GM23338 (cell line): ENCODE results near the gene SUPT6H. TPM values are rescaled to one million over a fixed set of nuclear protein-coding genes. Genes with fewer than 3 reads are reported as not detected.
A peak's percentile ranks its signal among the peaks of the same experiment; 100 is the strongest.

Source experiments
- ATAC-seq: fragments of 200-7000 bp; cut with Tn5 transposase; 3 replicates; pipeline ENCODE4 v1.9.1; 2020
- DNase-seq: peaks from one replicate; pipeline ENCODE4 v3.0.0-alpha.2; 2015; ENCODE audit warnings: low spot score
- H2AFZ ChIP-seq: fragments of 200-600 bp; sonication (generic); 2 replicates; pipeline ENCODE4 v1.8.0; 2016; ENCODE audit warnings: antibody characterized with exemption, mild to moderate bottlenecking, moderate library complexity
- H3F3A ChIP-seq: fragments of 200-600 bp; sonication (generic); replicated peaks from 2 replicates; pipeline ENCODE4 v1.8.0; 2017; ENCODE audit warnings: antibody characterized with exemption, mixed run types, low read depth
- H3K27ac ChIP-seq: fragments of 200-600 bp; sonication (generic); 2 replicates; pipeline ENCODE4 v1.6.1; 2016; ENCODE audit warnings: low read depth
- H3K27me3 ChIP-seq: fragments of 200-600 bp; sonication (generic); 2 replicates; pipeline ENCODE4 v1.8.0; 2016; ENCODE audit warnings: mild to moderate bottlenecking, mixed run types, moderate library complexity; ENCODE audit not compliant: insufficient read depth
- H3K36me3 ChIP-seq: fragments of 200-600 bp; sonication (generic); 2 replicates; pipeline ENCODE4 v1.8.0; 2016; ENCODE audit warnings: mild to moderate bottlenecking; ENCODE audit not compliant: insufficient read depth
- H3K4me1 ChIP-seq: fragments of 200-600 bp; sonication (generic); 2 replicates; pipeline ENCODE4 v1.8.0; 2016; ENCODE audit warnings: mild to moderate bottlenecking, moderate library complexity; ENCODE audit not compliant: insufficient read depth
- H3K4me2 ChIP-seq: fragments of 200-600 bp; sonication (generic); 2 replicates; pipeline ENCODE4 v1.7.1; 2017; ENCODE audit warnings: mixed run types
- H3K4me3 ChIP-seq: fragments of 200-600 bp; sonication (generic); 2 replicates; pipeline ENCODE4 v1.6.1; 2016; ENCODE audit warnings: mixed run types
- H3K79me2 ChIP-seq: fragments of 200-600 bp; sonication (generic); replicated peaks from 2 replicates; pipeline ENCODE4 v1.8.0; 2017; ENCODE audit warnings: mild to moderate bottlenecking; ENCODE audit not compliant: insufficient read depth
- H3K9me2 ChIP-seq: fragments of 200-600 bp; sonication (generic); 2 replicates; pipeline ENCODE4 v1.8.0; 2017; ENCODE audit not compliant: insufficient read depth
- H4K20me1 ChIP-seq: fragments of 200-600 bp; sonication (generic); replicated peaks from 2 replicates; pipeline ENCODE4 v1.8.0; 2017; ENCODE audit warnings: mild to moderate bottlenecking; ENCODE audit not compliant: insufficient read depth
- H3K27ac Mint-ChIP-seq: 2 replicates; pipeline ENCODE4 v1.8.0; 2020; ENCODE audit warnings: inconsistent platforms, mild to moderate bottlenecking, moderate library complexity, mixed read lengths
- H3K27me3 Mint-ChIP-seq: 3 replicates; pipeline ENCODE4 v1.8.0; 2022; ENCODE audit warnings: low read depth, mild to moderate bottlenecking, moderate library complexity, mixed read lengths, inconsistent platforms; ENCODE audit not compliant: insufficient read depth, poor library complexity
- H3K36me3 Mint-ChIP-seq: 3 replicates; pipeline ENCODE4 v1.8.0; 2021; ENCODE audit warnings: low read depth, mild to moderate bottlenecking, inconsistent platforms, moderate library complexity, mixed read lengths
- H3K4me1 Mint-ChIP-seq: 3 replicates; pipeline ENCODE4 v1.8.0; 2020; ENCODE audit warnings: mild to moderate bottlenecking, inconsistent platforms, mixed read lengths
- H3K4me3 Mint-ChIP-seq: 3 replicates; pipeline ENCODE4 v1.8.0; 2021; ENCODE audit warnings: moderate library complexity, mild to moderate bottlenecking, inconsistent platforms, mixed read lengths
- H3K9me3 Mint-ChIP-seq: 3 replicates; pipeline ENCODE4 v1.8.0; 2020; ENCODE audit warnings: moderate library complexity, mild to moderate bottlenecking, inconsistent platforms, mixed read lengths
- CREB1 ChIP-seq: fragments of 250-450 bp; sonication (Bioruptor Pico); IDR thresholded peaks from 2 replicates; pipeline ENCODE4 v1.5.0; 2020; ENCODE audit warnings: low read depth, mild to moderate bottlenecking, moderate library complexity
- EZH2 ChIP-seq: fragments of 200-600 bp; sonication (generic); IDR thresholded peaks from one replicate; pipeline ENCODE4 v1.8.0; 2017; ENCODE audit warnings: antibody characterized with exemption, mild to moderate bottlenecking, low read depth; ENCODE audit not compliant: unreplicated experiment
- EZH2phosphoT487 ChIP-seq: fragments of 200-600 bp; sonication (generic); IDR thresholded peaks from one replicate; pipeline ENCODE4 v1.8.1; 2018; ENCODE audit warnings: antibody characterized with exemption; ENCODE audit not compliant: unreplicated experiment
- JUNB ChIP-seq: IDR thresholded peaks from one replicate; pipeline ENCODE4 v1.6.1; 2016; ENCODE audit warnings: antibody characterized with exemption; ENCODE audit not compliant: unreplicated experiment
- NANOG ChIP-seq: IDR thresholded peaks from 2 replicates; pipeline ENCODE4 v1.6.1; 2016; ENCODE audit warnings: antibody characterized with exemption, borderline replicate concordance
- POLR2AphosphoS5 ChIP-seq: IDR thresholded peaks from 2 replicates; pipeline ENCODE4 v1.6.1; 2016; ENCODE audit warnings: antibody characterized with exemption, low read depth
- STAT1 ChIP-seq: IDR thresholded peaks from one replicate; pipeline ENCODE4 v1.6.1; 2016; ENCODE audit warnings: antibody characterized with exemption; ENCODE audit not compliant: unreplicated experiment
- ZNF114 ChIP-seq: fragments of 250-450 bp; sonication (Bioruptor Pico); IDR thresholded peaks from 2 replicates; pipeline ENCODE4 v1.5.0; 2020; ENCODE audit warnings: mild to moderate bottlenecking, moderate library complexity
- ZNF331 ChIP-seq: fragments of 250-450 bp; sonication (Bioruptor Pico); IDR thresholded peaks from 2 replicates; pipeline ENCODE4 v1.5.0; 2020; ENCODE audit warnings: low read depth, mild to moderate bottlenecking, moderate library complexity
- long read RNA-seq: library from polyadenylated mRNA; unstranded; transcript quantifications from one replicate; pipeline ENCODE4 v2.0.0, GENCODE V29; 2020; ENCODE audit not compliant: unreplicated experiment
- polyA plus RNA-seq: library from polyadenylated mRNA; unstranded; fragments of >200 nt; fragmentation: Nextera tagmentation; extraction: Ambion mirVana; gene quantifications from 2 replicates; pipeline ENCODE4 v1.2.1, GENCODE V29; 2016
- total RNA-seq: library from RNA; depleted of rRNA; stranded (reverse); fragments of >200 nt; shearing (Covaris generic); gene quantifications from 2 replicates; pipeline ENCODE4 v1.2.3, GENCODE V29; 2014; rRNA removed
- TF ChIP-seq, protein P1 (sequence below): fragments of 250-450 bp; sonication (Bioruptor Pico); IDR thresholded peaks from 2 replicates; pipeline ENCODE4 v1.5.0; 2020; ENCODE audit warnings: mild to moderate bottlenecking, moderate library complexity
- TF ChIP-seq, protein P2 (sequence below): IDR thresholded peaks from one replicate; pipeline ENCODE4 v1.6.1; 2018; ENCODE audit warnings: antibody characterized with exemption; ENCODE audit not compliant: unreplicated experiment
- TF ChIP-seq, protein P3 (sequence below), 2 experiments: fragments of 200-600 bp in 1 of 2; sonication (generic) in 1 of 2; conservative IDR thresholded peaks; 2 replicates each; pipeline versions ENCODE4 v1.5.1 to v1.6.1; 2016 to 2017; ENCODE audit warnings: antibody characterized with exemption in 2 of 2, low read depth in 2 of 2, mild to moderate bottlenecking in 2 of 2, moderate library complexity in 1 of 2
- TF ChIP-seq, protein P4 (sequence below): IDR thresholded peaks from 2 replicates; pipeline ENCODE4 v1.6.1; 2016; ENCODE audit warnings: antibody characterized with exemption

SUPT6H gene
- total RNA-seq (47.1 and 70.7 TPM in 2 replicates), polyA plus RNA-seq (17.8 and 22.2 TPM in 2 replicates)
- long read RNA-seq, partial matches to known transcripts: 6 of 10 reads
- long read RNA-seq, other reads (novel, unspliced or antisense): 4 of 10 reads

DNA sequence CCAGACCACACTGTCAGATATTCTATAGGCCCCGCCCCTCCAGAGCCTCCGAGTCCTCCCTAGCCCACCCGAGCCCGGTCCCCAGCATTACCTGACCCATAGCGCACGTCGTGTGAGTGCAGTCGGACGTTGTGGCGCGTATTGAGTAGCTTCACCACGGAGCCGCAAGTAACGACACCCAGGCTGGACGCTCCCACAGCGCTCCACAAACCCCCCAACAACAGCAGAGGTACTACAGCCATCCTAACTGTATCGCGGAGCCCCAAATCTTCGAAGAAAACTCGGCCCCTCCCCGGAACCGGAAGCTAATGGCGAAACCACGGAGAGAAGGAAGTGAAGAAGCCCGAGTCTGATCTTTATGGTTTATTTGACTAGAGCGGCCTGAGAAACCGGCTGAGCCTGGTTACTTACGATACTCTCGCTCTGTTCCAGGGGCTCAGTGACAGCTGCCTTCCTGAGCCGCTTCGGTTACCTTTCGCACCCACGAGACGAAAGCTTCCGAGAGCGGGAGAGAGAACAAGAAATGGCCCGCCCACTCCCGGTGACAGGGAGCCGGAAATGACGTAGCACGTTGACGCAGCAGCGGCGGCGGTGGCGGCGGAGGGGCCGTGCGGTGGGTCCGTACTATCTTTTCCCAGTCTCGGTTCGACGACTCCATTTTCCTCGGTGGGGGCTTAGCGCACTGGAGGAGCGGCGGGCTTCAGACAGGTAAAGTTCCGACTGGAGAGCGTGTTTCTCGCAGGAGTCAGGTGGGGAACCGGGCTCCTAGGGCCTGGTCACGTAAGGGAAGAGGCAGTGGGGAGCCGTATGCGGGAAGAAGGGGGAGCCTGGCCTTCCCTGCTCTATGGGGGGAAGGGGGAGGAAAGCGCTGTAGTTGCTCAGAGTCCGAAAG is at the start of gene SUPT6H, which contains the start of gene SDF2:
TSS of gene SUPT6H (plus strand) at position 571 of the 892 bp plus-strand sequence. CDS start 11,197 bp downstream, outside the sequence.
TSS of gene SDF2 (minus strand) at position 272 of the 892 bp plus-strand sequence. CDS start at position 242, 30 bp downstream.
- Histone ChIP-seq H3K27ac (peak within 1 kb of the TSS; percentile 97), H3F3A (peaks cover 8% of the 10 kb centered on the region), H3K4me1 (peaks cover 9% of the 10 kb centered on the region), H3K36me3 (peaks cover 19% of the 10 kb centered on the region), H3K27me3 (no peaks in the 10 kb centered on the region), H4K20me1 (peaks cover 20% of the 10 kb centered on the region), H3K79me2 (peaks cover 78% of the 10 kb centered on the region), H2AFZ (peak within 1 kb of the TSS; percentile 94), H3K4me3 (peak within 1 kb of the TSS; percentile 88), H3K9me2 (peaks cover 3% of the 10 kb centered on the region; the same call in 1 of the 2 replicates), H3K4me2 (peak within 1 kb of the TSS; percentile 93)
- peak within 1 kb of the TSS; percentile 99 for H3K27ac Mint-ChIP-seq
- H3K36me3 Mint-ChIP-seq: peaks cover 57% of the 10 kb centered on the region
- H3K9me3 Mint-ChIP-seq: peaks cover 36% of the 10 kb centered on the region
- H3K27me3 Mint-ChIP-seq: peaks cover 10% of the 10 kb centered on the region
- DNase-seq (peak; percentile 98), ATAC-seq (peak; percentile 91)
- TF ChIP-seq CREB1 (CRISPR knock-in tag) (peak; percentile 94), ZNF114 (CRISPR knock-in tag) (no peak), ZNF331 (no peak), NANOG (no peak), STAT1 (no peak), EZH2 (no peak), JUNB (no peak), EZH2phosphoT487 (no peak), POLR2AphosphoS5 (peak; percentile 80)
- TF ChIP-seq, protein P1, sequence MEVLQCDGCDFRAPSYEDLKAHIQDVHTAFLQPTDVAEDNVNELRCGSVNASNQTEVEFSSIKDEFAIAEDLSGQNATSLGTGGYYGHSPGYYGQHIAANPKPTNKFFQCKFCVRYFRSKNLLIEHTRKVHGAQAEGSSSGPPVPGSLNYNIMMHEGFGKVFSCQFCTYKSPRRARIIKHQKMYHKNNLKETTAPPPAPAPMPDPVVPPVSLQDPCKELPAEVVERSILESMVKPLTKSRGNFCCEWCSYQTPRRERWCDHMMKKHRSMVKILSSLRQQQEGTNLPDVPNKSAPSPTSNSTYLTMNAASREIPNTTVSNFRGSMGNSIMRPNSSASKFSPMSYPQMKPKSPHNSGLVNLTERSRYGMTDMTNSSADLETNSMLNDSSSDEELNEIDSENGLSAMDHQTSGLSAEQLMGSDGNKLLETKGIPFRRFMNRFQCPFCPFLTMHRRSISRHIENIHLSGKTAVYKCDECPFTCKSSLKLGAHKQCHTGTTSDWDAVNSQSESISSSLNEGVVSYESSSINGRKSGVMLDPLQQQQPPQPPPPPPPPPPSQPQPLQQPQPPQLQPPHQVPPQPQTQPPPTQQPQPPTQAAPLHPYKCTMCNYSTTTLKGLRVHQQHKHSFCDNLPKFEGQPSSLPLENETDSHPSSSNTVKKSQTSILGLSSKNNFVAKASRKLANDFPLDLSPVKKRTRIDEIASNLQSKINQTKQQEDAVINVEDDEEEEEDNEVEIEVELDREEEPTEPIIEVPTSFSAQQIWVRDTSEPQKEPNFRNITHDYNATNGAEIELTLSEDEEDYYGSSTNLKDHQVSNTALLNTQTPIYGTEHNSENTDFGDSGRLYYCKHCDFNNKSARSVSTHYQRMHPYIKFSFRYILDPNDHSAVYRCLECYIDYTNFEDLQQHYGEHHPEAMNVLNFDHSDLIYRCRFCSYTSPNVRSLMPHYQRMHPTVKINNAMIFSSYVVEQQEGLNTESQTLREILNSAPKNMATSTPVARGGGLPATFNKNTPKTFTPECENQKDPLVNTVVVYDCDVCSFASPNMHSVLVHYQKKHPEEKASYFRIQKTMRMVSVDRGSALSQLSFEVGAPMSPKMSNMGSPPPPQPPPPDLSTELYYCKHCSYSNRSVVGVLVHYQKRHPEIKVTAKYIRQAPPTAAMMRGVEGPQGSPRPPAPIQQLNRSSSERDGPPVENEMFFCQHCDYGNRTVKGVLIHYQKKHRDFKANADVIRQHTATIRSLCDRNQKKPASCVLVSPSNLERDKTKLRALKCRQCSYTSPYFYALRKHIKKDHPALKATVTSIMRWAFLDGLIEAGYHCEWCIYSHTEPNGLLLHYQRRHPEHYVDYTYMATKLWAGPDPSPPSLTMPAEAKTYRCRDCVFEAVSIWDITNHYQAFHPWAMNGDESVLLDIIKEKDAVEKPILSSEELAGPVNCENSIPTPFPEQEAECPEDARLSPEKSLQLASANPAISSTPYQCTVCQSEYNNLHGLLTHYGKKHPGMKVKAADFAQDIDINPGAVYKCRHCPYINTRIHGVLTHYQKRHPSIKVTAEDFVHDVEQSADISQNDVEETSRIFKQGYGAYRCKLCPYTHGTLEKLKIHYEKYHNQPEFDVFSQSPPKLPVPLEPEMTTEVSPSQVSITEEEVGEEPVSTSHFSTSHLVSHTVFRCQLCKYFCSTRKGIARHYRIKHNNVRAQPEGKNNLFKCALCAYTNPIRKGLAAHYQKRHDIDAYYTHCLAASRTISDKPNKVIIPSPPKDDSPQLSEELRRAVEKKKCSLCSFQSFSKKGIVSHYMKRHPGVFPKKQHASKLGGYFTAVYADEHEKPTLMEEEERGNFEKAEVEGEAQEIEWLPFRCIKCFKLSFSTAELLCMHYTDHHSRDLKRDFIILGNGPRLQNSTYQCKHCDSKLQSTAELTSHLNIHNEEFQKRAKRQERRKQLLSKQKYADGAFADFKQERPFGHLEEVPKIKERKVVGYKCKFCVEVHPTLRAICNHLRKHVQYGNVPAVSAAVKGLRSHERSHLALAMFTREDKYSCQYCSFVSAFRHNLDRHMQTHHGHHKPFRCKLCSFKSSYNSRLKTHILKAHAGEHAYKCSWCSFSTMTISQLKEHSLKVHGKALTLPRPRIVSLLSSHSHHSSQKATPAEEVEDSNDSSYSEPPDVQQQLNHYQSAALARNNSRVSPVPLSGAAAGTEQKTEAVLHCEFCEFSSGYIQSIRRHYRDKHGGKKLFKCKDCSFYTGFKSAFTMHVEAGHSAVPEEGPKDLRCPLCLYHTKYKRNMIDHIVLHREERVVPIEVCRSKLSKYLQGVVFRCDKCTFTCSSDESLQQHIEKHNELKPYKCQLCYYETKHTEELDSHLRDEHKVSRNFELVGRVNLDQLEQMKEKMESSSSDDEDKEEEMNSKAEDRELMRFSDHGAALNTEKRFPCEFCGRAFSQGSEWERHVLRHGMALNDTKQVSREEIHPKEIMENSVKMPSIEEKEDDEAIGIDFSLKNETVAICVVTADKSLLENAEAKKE (CRISPR knock-in tag): no peak
- TF ChIP-seq, protein P2, sequence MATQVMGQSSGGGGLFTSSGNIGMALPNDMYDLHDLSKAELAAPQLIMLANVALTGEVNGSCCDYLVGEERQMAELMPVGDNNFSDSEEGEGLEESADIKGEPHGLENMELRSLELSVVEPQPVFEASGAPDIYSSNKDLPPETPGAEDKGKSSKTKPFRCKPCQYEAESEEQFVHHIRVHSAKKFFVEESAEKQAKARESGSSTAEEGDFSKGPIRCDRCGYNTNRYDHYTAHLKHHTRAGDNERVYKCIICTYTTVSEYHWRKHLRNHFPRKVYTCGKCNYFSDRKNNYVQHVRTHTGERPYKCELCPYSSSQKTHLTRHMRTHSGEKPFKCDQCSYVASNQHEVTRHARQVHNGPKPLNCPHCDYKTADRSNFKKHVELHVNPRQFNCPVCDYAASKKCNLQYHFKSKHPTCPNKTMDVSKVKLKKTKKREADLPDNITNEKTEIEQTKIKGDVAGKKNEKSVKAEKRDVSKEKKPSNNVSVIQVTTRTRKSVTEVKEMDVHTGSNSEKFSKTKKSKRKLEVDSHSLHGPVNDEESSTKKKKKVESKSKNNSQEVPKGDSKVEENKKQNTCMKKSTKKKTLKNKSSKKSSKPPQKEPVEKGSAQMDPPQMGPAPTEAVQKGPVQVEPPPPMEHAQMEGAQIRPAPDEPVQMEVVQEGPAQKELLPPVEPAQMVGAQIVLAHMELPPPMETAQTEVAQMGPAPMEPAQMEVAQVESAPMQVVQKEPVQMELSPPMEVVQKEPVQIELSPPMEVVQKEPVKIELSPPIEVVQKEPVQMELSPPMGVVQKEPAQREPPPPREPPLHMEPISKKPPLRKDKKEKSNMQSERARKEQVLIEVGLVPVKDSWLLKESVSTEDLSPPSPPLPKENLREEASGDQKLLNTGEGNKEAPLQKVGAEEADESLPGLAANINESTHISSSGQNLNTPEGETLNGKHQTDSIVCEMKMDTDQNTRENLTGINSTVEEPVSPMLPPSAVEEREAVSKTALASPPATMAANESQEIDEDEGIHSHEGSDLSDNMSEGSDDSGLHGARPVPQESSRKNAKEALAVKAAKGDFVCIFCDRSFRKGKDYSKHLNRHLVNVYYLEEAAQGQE: no peak
- TF ChIP-seq, protein P3, sequence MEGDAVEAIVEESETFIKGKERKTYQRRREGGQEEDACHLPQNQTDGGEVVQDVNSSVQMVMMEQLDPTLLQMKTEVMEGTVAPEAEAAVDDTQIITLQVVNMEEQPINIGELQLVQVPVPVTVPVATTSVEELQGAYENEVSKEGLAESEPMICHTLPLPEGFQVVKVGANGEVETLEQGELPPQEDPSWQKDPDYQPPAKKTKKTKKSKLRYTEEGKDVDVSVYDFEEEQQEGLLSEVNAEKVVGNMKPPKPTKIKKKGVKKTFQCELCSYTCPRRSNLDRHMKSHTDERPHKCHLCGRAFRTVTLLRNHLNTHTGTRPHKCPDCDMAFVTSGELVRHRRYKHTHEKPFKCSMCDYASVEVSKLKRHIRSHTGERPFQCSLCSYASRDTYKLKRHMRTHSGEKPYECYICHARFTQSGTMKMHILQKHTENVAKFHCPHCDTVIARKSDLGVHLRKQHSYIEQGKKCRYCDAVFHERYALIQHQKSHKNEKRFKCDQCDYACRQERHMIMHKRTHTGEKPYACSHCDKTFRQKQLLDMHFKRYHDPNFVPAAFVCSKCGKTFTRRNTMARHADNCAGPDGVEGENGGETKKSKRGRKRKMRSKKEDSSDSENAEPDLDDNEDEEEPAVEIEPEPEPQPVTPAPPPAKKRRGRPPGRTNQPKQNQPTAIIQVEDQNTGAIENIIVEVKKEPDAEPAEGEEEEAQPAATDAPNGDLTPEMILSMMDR (conservative IDR thresholded peaks at IDR 0.05; ENCODE audit: low read depth in 2 of 2): no peak
- TF ChIP-seq, protein P4, sequence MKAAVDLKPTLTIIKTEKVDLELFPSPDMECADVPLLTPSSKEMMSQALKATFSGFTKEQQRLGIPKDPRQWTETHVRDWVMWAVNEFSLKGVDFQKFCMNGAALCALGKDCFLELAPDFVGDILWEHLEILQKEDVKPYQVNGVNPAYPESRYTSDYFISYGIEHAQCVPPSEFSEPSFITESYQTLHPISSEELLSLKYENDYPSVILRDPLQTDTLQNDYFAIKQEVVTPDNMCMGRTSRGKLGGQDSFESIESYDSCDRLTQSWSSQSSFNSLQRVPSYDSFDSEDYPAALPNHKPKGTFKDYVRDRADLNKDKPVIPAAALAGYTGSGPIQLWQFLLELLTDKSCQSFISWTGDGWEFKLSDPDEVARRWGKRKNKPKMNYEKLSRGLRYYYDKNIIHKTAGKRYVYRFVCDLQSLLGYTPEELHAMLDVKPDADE: peak; percentile 52; the same call in 1 of the 2 replicates
- peak within 1 kb of the TSS; percentile 99 for H3K4me3 Mint-ChIP-seq
- H3K4me1 Mint-ChIP-seq: peaks cover 15% of the 10 kb centered on the region
